H54 (cell line): Measurements from ENCODE around the gene TAPBPL.
A peak's percentile ranks its signal among the peaks of the same experiment; 100 is the strongest.

Experiments
- DNase-seq: peaks from one replicate; pipeline ENCODE4 v3.0.0; 2011; ENCODE audit warnings: low spot score, mixed read lengths; ENCODE audit not compliant: insufficient read length
- FAIRE-seq: peaks from 3 replicates; lab custom pipeline; 2011; peaks lifted over from hg19 to GRCh38; lab: Jason Lieb, UNC
- POLR2A ChIP-seq: IDR thresholded peaks from 2 replicates; pipeline ENCODE4 v1.6.1; 2011; ENCODE audit warnings: low read depth, mild to moderate bottlenecking, low read length

The TAPBPL gene

GRCh38 chr12:6450091-6450868 is 1.6 kb upstream of the TAPBPL start:
- TF ChIP-seq POLR2A, result no peak
- DNase-seq (no peak), FAIRE-seq (no peak)

- no peak for TF ChIP-seq POLR2A
- FAIRE-seq, result no peak
- no peak for DNase-seq
These were observed 934 bp upstream of the TAPBPL start for GRCh38 chr12:6450869-6451347.

GRCh38 chr12:6452245-6452943 is 552 bp downstream of the TAPBPL start:
- FAIRE-seq, result no peak
- DNase-seq, result peak; percentile 38
- no peak for TF ChIP-seq POLR2A

GRCh38 chr12:6452944-6453630 is 1.2 kb downstream of the TAPBPL start:
- DNase-seq, result no peak
- no peak for TF ChIP-seq POLR2A
- FAIRE-seq, result no peak

GRCh38 chr12:6457220-6457945 is 5.5 kb downstream of the TAPBPL start:
- no peak for TF ChIP-seq POLR2A
- DNase-seq (no peak), FAIRE-seq (no peak)

GRCh38 chr12:6458281-6459003 is 6.6 kb downstream of the TAPBPL start:
- FAIRE-seq, result no peak
- no peak for TF ChIP-seq POLR2A
- no peak for DNase-seq

- FAIRE-seq (no peak), DNase-seq (no peak)
- TF ChIP-seq POLR2A, result no peak
These were observed 7.1 kb downstream of the TAPBPL start for GRCh38 chr12:6459004-6459337.

- FAIRE-seq (no peak), DNase-seq (no peak)
- no peak for TF ChIP-seq POLR2A
These were observed 9.0 kb downstream of the TAPBPL start for GRCh38 chr12:6460751-6461371.

- no peak for FAIRE-seq
- no peak for DNase-seq
- TF ChIP-seq POLR2A, result no peak
These were observed 9.8 kb downstream of the TAPBPL start for GRCh38 chr12:6461401-6462233.

- no peak for DNase-seq
- no peak for FAIRE-seq
- no peak for TF ChIP-seq POLR2A
These were observed 10.6 kb downstream of the TAPBPL start for GRCh38 chr12:6462234-6462995.

GRCh38 chr12:6463216-6463615 is 11.4 kb downstream of the TAPBPL start:
- DNase-seq (no peak), FAIRE-seq (no peak)
- TF ChIP-seq POLR2A, result no peak
